A549 (cell line): ENCODE data around the gene BBLN.

Source experiments
- CTCF ChIP-seq: fragments of >200 bp; sonication (Bioruptor Twin); formaldehyde crosslinking; IDR thresholded peaks from 3 replicates; pipeline ENCODE4 v1.5.1; 2016
- JUN ChIP-seq, 2 experiments: fragments of >200 bp; sonication (Bioruptor Twin); formaldehyde crosslinking; IDR thresholded peaks; 2 replicates in 1 of 2; 3 replicates in 1 of 2; pipeline ENCODE4 v1.6.1; 2016 to 2017
- NFE2L2 ChIP-seq: fragments of 150-350 bp; conservative IDR thresholded peaks from 2 replicates; pipeline ENCODE4 v1.6.1; 2014; ENCODE audit warnings: low read length
- PBX3 ChIP-seq: IDR thresholded peaks from 2 replicates; pipeline ENCODE4 v1.6.1; 2012
- POLR2A ChIP-seq: IDR thresholded peaks from 2 replicates; pipeline ENCODE4 v1.6.1; 2012; ENCODE audit warnings: mild to moderate bottlenecking, low read length

- TF ChIP-seq CTCF = no peak
- no peak for TF ChIP-seq POLR2A
- no peak for TF ChIP-seq PBX3
- TF ChIP-seq JUN (IDR thresholded peaks at IDR 0.05) = no peak
- no peak for TF ChIP-seq NFE2L2
Observed at GRCh38 chr9:128136816-128137793, 23.0 kb upstream of the BBLN start.
